CD4-positive, alpha-beta memory T cell (primary cell): ENCODE data around the gene RILPL2. TPM values are rescaled to one million over a fixed set of nuclear protein-coding genes. Genes with fewer than 3 reads are reported as not detected.
"Not testable (repeated sequence)": the region's sequence is repeated elsewhere in the genome, so short reads cannot be mapped to it uniquely, and the experiment has no call there.

Experiments
- CTCF ChIA-PET: fragments of 350-600 bp; sonication (Branson Sonifier 250); formaldehyde crosslinking; loops from one replicate; lab custom pipeline; 2021; ENCODE audit warnings: inconsistent platforms; ENCODE audit not compliant: partially characterized antibody; lab: Charles Lee
- POLR2A ChIA-PET: fragments of 350-600 bp; sonication (Branson Sonifier 250); formaldehyde crosslinking; loops from one replicate; lab custom pipeline; 2021; ENCODE audit not compliant: partially characterized antibody; lab: Charles Lee
- DNase-seq, 5 donors: peaks; one replicate each; pipeline versions ENCODE4 v3.0.0 to v3.0.0-alpha.2; 2020 to 2022; ENCODE audit warnings: mixed read lengths in 1 of 5
- H3K27ac ChIP-seq: one replicate; pipeline ENCODE4 v1.7.0; 2013; ENCODE audit warnings: low read depth, low read length
- H3K27me3 ChIP-seq: 2 replicates; pipeline ENCODE4 v1.7.0; 2013; ENCODE audit warnings: mild to moderate bottlenecking, low read length, moderate library complexity; ENCODE audit not compliant: insufficient read depth
- H3K36me3 ChIP-seq: 2 replicates; pipeline ENCODE4 v1.7.0; 2013; ENCODE audit warnings: mild to moderate bottlenecking, low read length, moderate library complexity; ENCODE audit not compliant: insufficient read depth
- H3K4me1 ChIP-seq: 2 replicates; pipeline ENCODE4 v1.7.0; 2013; ENCODE audit warnings: mild to moderate bottlenecking, low read length, moderate library complexity; ENCODE audit not compliant: insufficient read depth
- H3K4me3 ChIP-seq, 2 donors: one replicate each; pipeline ENCODE4 v1.7.0; 2013; ENCODE audit warnings: low read length in 2 of 2, mild to moderate bottlenecking in 1 of 2
- H3K9me3 ChIP-seq, 2 donors: one replicate each; pipeline ENCODE4 v1.7.0; 2013; ENCODE audit warnings: low read length in 2 of 2, control low read depth in 1 of 2; ENCODE audit not compliant: control insufficient read depth in 1 of 2
- H3K27ac Mint-ChIP-seq, 7 donors: one replicate each; pipeline ENCODE4 v1.8.0; 2020 to 2021; ENCODE audit warnings: mixed read lengths in 7 of 7, mild to moderate bottlenecking in 6 of 7, inconsistent platforms in 3 of 7, moderate library complexity in 3 of 7
- H3K27me3 Mint-ChIP-seq, 2 donors: one replicate each; pipeline ENCODE4 v1.8.0; 2020 to 2021; ENCODE audit warnings: mixed read lengths in 2 of 2
- H3K36me3 Mint-ChIP-seq, 2 donors: one replicate each; pipeline ENCODE4 v1.8.0; 2020 to 2021; ENCODE audit warnings: mixed read lengths in 2 of 2, inconsistent platforms in 1 of 2, mild to moderate bottlenecking in 1 of 2
- H3K4me1 Mint-ChIP-seq, 4 donors: one replicate each; pipeline ENCODE4 v1.8.0; 2020 to 2021; ENCODE audit warnings: mixed read lengths in 4 of 4, mild to moderate bottlenecking in 1 of 4
- H3K4me3 Mint-ChIP-seq, 8 donors: one replicate each; pipeline ENCODE4 v1.8.0; 2020 to 2021; ENCODE audit warnings: mixed read lengths in 8 of 8, mild to moderate bottlenecking in 7 of 8, moderate library complexity in 6 of 8, inconsistent platforms in 3 of 8
- H3K9me3 Mint-ChIP-seq, 8 donors: one replicate each; pipeline ENCODE4 v1.8.0; 2020 to 2021; ENCODE audit warnings: mixed read lengths in 8 of 8, mild to moderate bottlenecking in 5 of 8, inconsistent platforms in 3 of 8, moderate library complexity in 1 of 8
- intact Hi-C: fragments of 100-400 bp; cut with micrococcal nuclease; formaldehyde crosslinking; loops from one replicate; pipeline ENCODE4 v1.15.1; 2023
- polyA plus RNA-seq, 2 donors: library from polyadenylated mRNA; unstranded; fragments of 300-500 nt; fragmentation: Illumina TruSeq; gene quantifications; one replicate each; pipeline ENCODE4 v1.2.3, GENCODE V29; 2021
- total RNA-seq, 2 experiments: library from RNA; stranded (reverse); gene quantifications; one replicate each; pipeline ENCODE4 v1.2.3, GENCODE V29; 2021

Gene RILPL2
- total and polyA plus RNA-seq, 4 experiments from 2014 or later, result 11.6 to 13.7 (median 12.6) TPM

- H3K4me1 Mint-ChIP-seq, H3K27me3 ChIP-seq, H3K4me3 ChIP-seq, DNase-seq, H3K9me3 Mint-ChIP-seq, H3K27ac Mint-ChIP-seq, H3K4me1 ChIP-seq, H3K27me3 Mint-ChIP-seq, intact Hi-C loops, H3K9me3 ChIP-seq, CTCF ChIA-PET, H3K36me3 ChIP-seq, H3K4me3 Mint-ChIP-seq, POLR2A ChIA-PET, H3K36me3 Mint-ChIP-seq, H3K27ac ChIP-seq: not testable (repeated sequence)
These were observed 64.1 kb downstream of the RILPL2 start for GRCh38 chr12:123372415-123372814.

GRCh38 chr12:123371667-123372368 lies 64.7 kb downstream of the RILPL2 start:
- H3K9me3 ChIP-seq, DNase-seq, H3K36me3 ChIP-seq, H3K4me1 ChIP-seq, H3K36me3 Mint-ChIP-seq, H3K4me1 Mint-ChIP-seq, H3K9me3 Mint-ChIP-seq, intact Hi-C loops, H3K4me3 Mint-ChIP-seq, H3K27ac Mint-ChIP-seq, H3K4me3 ChIP-seq, H3K27me3 ChIP-seq, H3K27me3 Mint-ChIP-seq, POLR2A ChIA-PET, H3K27ac ChIP-seq: not testable (repeated sequence)
- CTCF ChIA-PET, result interaction anchor here (1.2 kb wide), 1 partner anchor 15 kb away, joined by 3 read pairs; no protein-coding TSS in a partner anchor

- H3K36me3 Mint-ChIP-seq, result peaks cover 0 to 8% of the 10 kb centered on the region in 2 donors
- POLR2A ChIA-PET, result no interaction called here
- H3K27ac ChIP-seq, result no peak overlapping the region
- DNase-seq, result no peak
- H3K27me3 ChIP-seq, result no peaks in the 10 kb centered on the region
- intact Hi-C loops, result loop anchor here (10.0 kb wide), 1 partner anchor 474 kb away; the partner anchor contains the start of gene VPS37B
- H3K4me3 Mint-ChIP-seq, result no peak overlapping the region
- CTCF ChIA-PET, result interaction anchor here (1.0 to 1.1 kb wide), 2 partner anchors 15 to 213 kb away, joined by 3 read pairs; partner anchors contain the start of gene KMT5A
- H3K4me3 ChIP-seq, result no peak overlapping the region
- no peaks in the 10 kb centered on the region for H3K9me3 ChIP-seq
- H3K36me3 ChIP-seq, result no peaks in the 10 kb centered on the region
- peak overlapping the region in 2 of 7 donors; percentile 22 to 87 for H3K27ac Mint-ChIP-seq
- no peaks in the 10 kb centered on the region for H3K27me3 Mint-ChIP-seq
- peaks cover 0 to 6% (median 0%) of the 10 kb centered on the region in 8 donors for H3K9me3 Mint-ChIP-seq
- H3K4me1 Mint-ChIP-seq, result peaks cover 2 to 11% (median 3%) of the 10 kb centered on the region in 4 donors
- H3K4me1 ChIP-seq, result peaks cover 7% of the 10 kb centered on the region
These were observed 67.3 kb downstream of the RILPL2 start for GRCh38 chr12:123369229-123369628.

GRCh38 chr12:123368431-123368830 lies 68.1 kb downstream of the RILPL2 start:
- H3K4me3 ChIP-seq, H3K27me3 Mint-ChIP-seq, H3K9me3 ChIP-seq, H3K36me3 ChIP-seq, POLR2A ChIA-PET, CTCF ChIA-PET, H3K4me1 ChIP-seq, H3K4me3 Mint-ChIP-seq, DNase-seq, H3K27ac ChIP-seq, H3K27me3 ChIP-seq, H3K9me3 Mint-ChIP-seq: not testable (repeated sequence)
- Mint-ChIP-seq H3K27ac (peak overlapping the region in 1 of 7 donors; percentile 13), H3K36me3 (peaks cover 0 to 14% of the 10 kb centered on the region in 2 donors), H3K4me1 (peaks cover 4 to 16% (median 6%) of the 10 kb centered on the region in 4 donors)
- intact Hi-C loops, result loop anchor here (10.0 kb wide), 1 partner anchor 474 kb away; the partner anchor contains the start of gene VPS37B

- ChIA-PET POLR2A (interaction anchor here (5.0 kb wide), 1 partner anchor 18 kb away, joined by 113 read pairs; the partner anchor contains the start of gene KMT5A), CTCF (interaction anchor here (0.7 to 2.7 kb wide), 4 partner anchors 11 to 91 kb away, joined by 3 to 16 read pairs (median 4); partner anchors contain the start of gene SNRNP35)
- Mint-ChIP-seq H3K27me3 (no peaks in the 10 kb centered on the region), H3K9me3 (peaks cover 0 to 6% (median 0%) of the 10 kb centered on the region in 8 donors), H3K4me3 (peak overlapping the region in 1 of 8 donors; percentile 6), H3K27ac (peak overlapping the region in 4 of 7 donors; percentile 57 to 86 (median 76)), H3K36me3 (peaks cover 0 to 17% of the 10 kb centered on the region in 2 donors), H3K4me1 (peaks cover 8 to 23% (median 13%) of the 10 kb centered on the region in 4 donors)
- Histone ChIP-seq H3K9me3 (no peaks in the 10 kb centered on the region), H3K4me3 (no peak overlapping the region), H3K4me1 (peaks cover 18% of the 10 kb centered on the region), H3K27ac (no peak overlapping the region), H3K27me3 (no peaks in the 10 kb centered on the region), H3K36me3 (no peaks in the 10 kb centered on the region)
- DNase-seq, result no peak
- intact Hi-C loops, result loop anchor here (10.0 kb wide), 1 partner anchor 473 kb away; the partner anchor contains the start of gene VPS37B
These were observed 69.0 kb downstream of the RILPL2 start for GRCh38 chr12:123367511-123367910.

Other genes with a start within 250 kb of the RILPL2 start
- 10 to 100 TPM; 57.9 to 62.7 TPM for gene MPHOSPH9, start 203.5 kb downstream of the RILPL2 start, total RNA-seq
- gene MPHOSPH9, start 203.5 kb downstream of the RILPL2 start, polyA plus RNA-seq, result 10 to 100 TPM; 14.1 to 32.3 TPM
- 10 to 100 TPM; 46.1 to 48.8 TPM for gene MTRFR, start 203.2 kb downstream of the RILPL2 start, total RNA-seq
- 10 to 100 TPM; 35.4 to 63.1 TPM for gene MTRFR, start 203.2 kb downstream of the RILPL2 start, polyA plus RNA-seq
- 1 to 10 TPM; 4.8 to 5.4 TPM for gene CDK2AP1, start 164.8 kb downstream of the RILPL2 start, total RNA-seq
- gene CDK2AP1, start 164.8 kb downstream of the RILPL2 start, polyA plus RNA-seq, result 1 to 10 TPM; 2.2 to 4.8 TPM
- 10 to 100 TPM; 54.1 to 56.3 TPM for gene SBNO1, start 71.8 kb downstream of the RILPL2 start, total RNA-seq
- gene SBNO1, start 71.8 kb downstream of the RILPL2 start, polyA plus RNA-seq, result 10 to 100 TPM; 26.3 to 39.9 TPM
- gene KMT5A, start 52.6 kb downstream of the RILPL2 start, total RNA-seq, result 10 to 100 TPM; 31.5 to 35.9 TPM
- gene KMT5A, start 52.6 kb downstream of the RILPL2 start, polyA plus RNA-seq, result 1 to 10 TPM; 1.0 to 4.3 TPM
- gene SNRNP35, start 21.5 kb upstream of the RILPL2 start, total RNA-seq, result 10 to 100 TPM; 44.0 to 49.5 TPM
- gene SNRNP35, start 21.5 kb upstream of the RILPL2 start, polyA plus RNA-seq, result 10 to 100 TPM; 39.0 to 40.4 TPM
- 1 to 10 TPM; 8.1 to 8.5 TPM for gene RILPL1, start 97.0 kb upstream of the RILPL2 start, total RNA-seq
- under 1 TPM in 1 of 2 donors, not detected in 1; 0.54 TPM for gene RILPL1, start 97.0 kb upstream of the RILPL2 start, polyA plus RNA-seq
- 100 to 1,000 TPM; 141 to 142 TPM for gene TMED2, start 147.9 kb upstream of the RILPL2 start, total RNA-seq
- 100 to 1,000 TPM; 308 to 640 TPM for gene TMED2, start 147.9 kb upstream of the RILPL2 start, polyA plus RNA-seq
- gene DDX55, start 165.4 kb upstream of the RILPL2 start, total RNA-seq, result 10 to 100 TPM; 50.5 to 58.7 TPM
- gene DDX55, start 165.4 kb upstream of the RILPL2 start, polyA plus RNA-seq, result 10 to 100 TPM; 19.4 to 22.4 TPM
- 10 to 100 TPM; 50.3 to 51.2 TPM for gene EIF2B1, start 197.0 kb upstream of the RILPL2 start, total RNA-seq
- 10 to 100 TPM; 57.7 to 87.9 TPM for gene EIF2B1, start 197.0 kb upstream of the RILPL2 start, polyA plus RNA-seq
- gene GTF2H3, start 197.1 kb upstream of the RILPL2 start, total RNA-seq, result 10 to 100 TPM; 18.9 to 24.6 TPM
- 10 to 100 TPM; 25.8 to 30.7 TPM for gene GTF2H3, start 197.1 kb upstream of the RILPL2 start, polyA plus RNA-seq
- 1 to 10 TPM; 8.1 to 10.0 TPM for gene TCTN2, start 234.4 kb upstream of the RILPL2 start, total RNA-seq
- gene TCTN2, start 234.4 kb upstream of the RILPL2 start, polyA plus RNA-seq, result 1 to 10 TPM; 1.0 to 2.3 TPM